Lower lobe of right lung (tissue), 2 donors: ENCODE data around the gene MPND. TPM values are rescaled to one million over a fixed set of nuclear protein-coding genes. Genes with fewer than 3 reads are reported as not detected.
A peak's percentile ranks its signal among the peaks of the same experiment; 100 is the strongest.

Experiments used
- ATAC-seq, 2 donors: fragments of 200-7000 bp; cut with Tn5 transposase; one replicate each; pipeline ENCODE4 v1.9.1; 2020 to 2022; ENCODE audit warnings: mild to moderate bottlenecking in 2 of 2, moderate library complexity in 2 of 2
- DNase-seq: peaks from one replicate; pipeline ENCODE4 v3.0.0-alpha.2; 2020
- H3K27ac ChIP-seq: fragments of 200-600 bp; one replicate; pipeline ENCODE4 v1.8.0; 2022
- H3K27me3 ChIP-seq: fragments of 200-600 bp; one replicate; pipeline ENCODE4 v1.8.0; 2022; ENCODE audit warnings: low read depth
- H3K36me3 ChIP-seq: fragments of 200-600 bp; one replicate; pipeline ENCODE4 v1.8.0; 2022; ENCODE audit warnings: mild to moderate bottlenecking
- H3K4me1 ChIP-seq: fragments of 200-600 bp; one replicate; pipeline ENCODE4 v1.8.0; 2022
- H3K4me3 ChIP-seq: fragments of 200-600 bp; one replicate; pipeline ENCODE4 v1.8.0; 2022; ENCODE audit warnings: mild to moderate bottlenecking
- H3K9me3 ChIP-seq: fragments of 200-600 bp; one replicate; pipeline ENCODE4 v1.8.0; 2022
- CTCF ChIP-seq: fragments of 200-600 bp; IDR thresholded peaks from one replicate; pipeline ENCODE4 v1.8.0; 2022; ENCODE audit warnings: antibody characterized with exemption, mild to moderate bottlenecking
- intact Hi-C: fragments of 100-400 bp; cut with DNase I; formaldehyde crosslinking; loops from one replicate; pipeline ENCODE4 v1.11.0; 2022
- total RNA-seq: library from RNA; stranded (reverse); fragmentation: NEBNext Ultra II Directional; extraction: Animal tissue kit (Norgen Biotek cat#: 25700); gene quantifications from one replicate; pipeline ENCODE4 v1.2.1, GENCODE V29; 2021
- donor health status: DM: no; HTN: yes; CAD: no; lungs with severe emphysema.

MPND gene
- total RNA-seq, 1 donor from 2014 or later: 41.2 TPM

DNA sequence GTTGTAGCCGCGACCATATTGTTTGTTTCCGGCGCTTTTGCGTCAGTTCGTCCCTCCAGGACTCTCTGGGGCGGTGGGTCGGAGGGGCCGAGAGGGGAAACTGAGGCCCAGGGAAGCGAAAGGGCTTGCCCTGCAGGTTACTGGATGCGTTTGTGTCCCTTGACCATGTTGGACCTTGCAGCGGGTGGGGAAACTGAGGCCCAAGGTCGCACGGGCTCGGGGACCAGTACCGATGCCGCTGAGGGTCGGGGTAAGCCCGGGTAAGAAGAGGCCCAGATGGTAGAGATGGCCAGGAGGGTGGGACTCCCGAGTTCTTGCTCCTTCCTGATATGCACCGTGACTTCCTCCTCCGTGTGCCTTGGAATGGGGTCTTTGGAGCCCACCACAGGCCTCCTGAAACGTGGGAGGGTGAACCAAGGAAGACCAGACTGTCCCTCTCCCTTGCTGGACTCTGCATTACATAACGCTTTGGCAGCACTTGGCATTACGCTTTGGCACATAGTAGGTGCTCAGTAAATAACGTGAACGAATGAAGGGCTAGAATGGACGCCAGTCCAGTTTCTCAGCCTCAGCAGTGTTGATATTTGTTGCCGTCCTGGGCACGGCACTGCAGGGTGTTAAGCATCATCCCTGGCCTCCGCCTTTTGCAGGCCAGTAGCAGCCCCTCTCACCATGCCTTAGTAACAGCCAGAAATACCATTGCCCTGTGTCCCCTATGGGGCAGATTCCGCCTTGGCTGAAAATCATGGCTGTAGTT is 59.8 kb downstream of the MPND start:
- Histone ChIP-seq H3K36me3 (peaks cover under 1% of the 10 kb centered on the region), H3K27me3 (no peaks in the 10 kb centered on the region), H3K4me1 (peaks cover 32% of the 10 kb centered on the region), H3K4me3 (peak overlapping the region; percentile 76), H3K9me3 (no peaks in the 10 kb centered on the region), H3K27ac (peak overlapping the region; percentile 80)
- ATAC-seq (no peak), DNase-seq (no peak)
- intact Hi-C loops: no loop called here
- TF ChIP-seq CTCF: no peak

GRCh38 chr19:4405977-4406376 is 62.6 kb downstream of the MPND start:
- Histone ChIP-seq H3K27ac (no peak overlapping the region), H3K4me3 (no peak overlapping the region), H3K4me1 (peaks cover 18% of the 10 kb centered on the region), H3K9me3 (no peaks in the 10 kb centered on the region), H3K36me3 (peaks cover 10% of the 10 kb centered on the region), H3K27me3 (no peaks in the 10 kb centered on the region)
- intact Hi-C loops: no loop called here
- no peak for TF ChIP-seq CTCF
- DNase-seq (no peak), ATAC-seq (no peak)

DNA sequence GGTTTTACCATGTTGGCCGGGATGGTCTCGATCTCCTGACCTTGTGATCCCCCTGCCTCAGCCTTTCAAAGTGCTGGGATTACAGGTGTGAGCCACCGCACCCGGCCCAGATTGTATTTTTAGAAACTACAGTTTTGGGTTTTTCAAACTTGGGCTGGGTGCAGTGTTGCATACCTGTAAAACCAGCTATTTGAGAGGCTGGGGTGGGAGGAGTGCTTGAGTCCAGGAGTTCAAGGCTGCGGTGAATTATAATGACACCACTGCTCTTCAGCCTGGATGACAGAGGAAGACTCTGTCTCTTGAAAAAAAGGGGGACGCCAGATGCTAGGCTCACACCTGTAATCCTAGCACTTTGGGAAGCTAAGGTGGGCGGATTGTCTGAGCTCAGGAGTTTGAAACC is 63.3 kb downstream of the MPND start:
- Histone ChIP-seq H3K4me3 (no peak overlapping the region), H3K9me3 (no peaks in the 10 kb centered on the region), H3K27me3 (no peaks in the 10 kb centered on the region), H3K27ac (no peak overlapping the region), H3K36me3 (peaks cover 12% of the 10 kb centered on the region), H3K4me1 (peaks cover 12% of the 10 kb centered on the region)
- no peak for TF ChIP-seq CTCF
- intact Hi-C loops: no loop called here
- no peak for ATAC-seq
- DNase-seq: no peak

DNA sequence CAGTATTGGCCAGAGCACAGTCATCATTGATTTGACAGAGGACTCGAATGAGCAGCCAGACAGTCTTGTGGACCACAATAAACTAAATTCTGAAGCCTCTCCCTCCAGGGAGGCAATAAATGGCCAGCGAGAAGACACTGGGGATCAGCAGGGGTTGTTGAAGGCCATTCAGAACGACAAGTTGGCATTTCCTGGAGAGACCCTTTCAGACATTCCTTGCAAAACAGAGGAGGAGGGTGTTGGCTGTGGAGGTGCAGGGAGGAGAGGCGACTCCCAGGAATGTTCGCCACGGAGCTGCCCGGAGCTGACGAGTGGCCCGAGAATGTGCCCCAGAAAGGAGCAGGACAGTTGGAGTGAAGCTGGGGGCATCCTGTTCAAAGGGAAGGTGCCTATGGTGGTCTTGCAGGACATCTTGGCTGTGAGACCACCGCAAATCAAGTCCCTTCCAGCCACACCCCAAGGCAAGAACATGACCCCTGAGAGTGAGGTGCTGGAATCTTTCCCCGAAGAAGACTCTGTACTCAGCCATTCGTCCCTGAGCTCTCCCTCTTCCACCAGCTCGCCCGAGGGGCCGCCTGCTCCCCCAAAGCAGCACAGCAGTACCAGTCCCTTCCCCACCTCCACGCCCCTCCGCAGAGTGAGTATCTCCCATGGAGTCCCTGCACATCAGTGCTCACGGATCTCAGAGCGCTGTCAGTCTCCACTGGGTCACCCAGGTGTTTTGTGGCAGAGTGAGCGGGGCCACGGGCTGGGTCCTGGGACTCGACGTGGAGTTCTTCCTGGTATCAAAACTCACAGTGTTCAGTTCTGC is 66.0 kb downstream of the MPND start:
- H3K9me3 ChIP-seq: no peaks in the 10 kb centered on the region
- no peak overlapping the region for H3K27ac ChIP-seq
- no peak for DNase-seq
- no peak for TF ChIP-seq CTCF
- no peak overlapping the region for H3K4me3 ChIP-seq
- peaks cover 32% of the 10 kb centered on the region for H3K36me3 ChIP-seq
- intact Hi-C loops: no loop called here
- H3K27me3 ChIP-seq: no peaks in the 10 kb centered on the region
- no peak for ATAC-seq
- H3K4me1 ChIP-seq: no peaks in the 10 kb centered on the region

Other genes starting within 250 kb of the MPND start
- 125 TPM for gene MAP2K2, start 219.4 kb upstream of the MPND start, total RNA-seq
- not detected for gene CREB3L3, start 189.9 kb upstream of the MPND start, total RNA-seq
- gene SIRT6, start 161.0 kb upstream of the MPND start, total RNA-seq: 18.1 TPM
- gene ANKRD24, start 160.9 kb upstream of the MPND start, total RNA-seq: 1.9 TPM
- gene EBI3, start 114.0 kb upstream of the MPND start, total RNA-seq: 1.7 TPM
- 16.7 TPM for gene YJU2, start 96.5 kb upstream of the MPND start, total RNA-seq
- not detected for gene SHD, start 64.3 kb upstream of the MPND start, total RNA-seq
- 1.7 TPM for gene TMIGD2, start 41.2 kb upstream of the MPND start, total RNA-seq
- gene FSD1, start 39.0 kb upstream of the MPND start, total RNA-seq: 0.62 TPM
- gene STAP2, start 4.7 kb upstream of the MPND start, total RNA-seq: 11.8 TPM
- 44.3 TPM for gene SH3GL1, start 57.0 kb downstream of the MPND start, total RNA-seq
- gene CHAF1A, start 59.1 kb downstream of the MPND start, total RNA-seq: 7.2 TPM
- gene UBXN6, start 114.2 kb downstream of the MPND start, total RNA-seq: 86.1 TPM
- 29.4 TPM for gene HDGFL2, start 128.7 kb downstream of the MPND start, total RNA-seq
- 4.6 TPM for gene PLIN4, start 174.9 kb downstream of the MPND start, total RNA-seq
- 19.9 TPM for gene PLIN5, start 191.7 kb downstream of the MPND start, total RNA-seq
- gene LRG1, start 196.5 kb downstream of the MPND start, total RNA-seq: 14.9 TPM
- gene SEMA6B, start 216.1 kb downstream of the MPND start, total RNA-seq: 11.3 TPM